HUES64 (cell line): Measurements from ENCODE around the gene EXOC7.
"Not testable (repeated sequence)": the region's sequence is repeated elsewhere in the genome, so short reads cannot be mapped to it uniquely, and the experiment has no call there.

Source experiments
- H3K27ac ChIP-seq: 2 replicates; pipeline ENCODE4 v1.7.0; 2013; ENCODE audit warnings: low read depth, low read length, inconsistent platforms
- H3K27me3 ChIP-seq: 2 replicates; pipeline ENCODE4 v1.6.1; 2013; ENCODE audit warnings: mild to moderate bottlenecking, low read length; ENCODE audit not compliant: insufficient read depth
- H3K36me3 ChIP-seq: 2 replicates; pipeline ENCODE4 v1.6.1; 2013; ENCODE audit warnings: mild to moderate bottlenecking, low read length; ENCODE audit not compliant: insufficient read depth
- H3K4me1 ChIP-seq: 2 replicates; pipeline ENCODE4 v1.6.1; 2013; ENCODE audit warnings: mild to moderate bottlenecking, low read length, moderate library complexity; ENCODE audit not compliant: insufficient read depth
- H3K4me3 ChIP-seq: 2 replicates; pipeline ENCODE4 v1.5.1; 2013; ENCODE audit warnings: mild to moderate bottlenecking, low read length, moderate library complexity
- H3K9ac ChIP-seq: 2 replicates; pipeline ENCODE4 v1.6.1; 2013; ENCODE audit warnings: mild to moderate bottlenecking, low read depth, low read length
- H3K9me3 ChIP-seq: 2 replicates; pipeline ENCODE4 v1.6.1; 2013; ENCODE audit warnings: low read depth, low read length; ENCODE audit not compliant: insufficient read depth
- WGBS: fragments of 150-250, 120-280 bp; methylation state at CpG from one replicate; pipeline ENCODE4 v1.1.7; 2013; ENCODE audit warnings: missing lambda C conversion rate; 5-methylcytosine and 5-hydroxymethylcytosine counted together

The EXOC7 gene

DNA sequence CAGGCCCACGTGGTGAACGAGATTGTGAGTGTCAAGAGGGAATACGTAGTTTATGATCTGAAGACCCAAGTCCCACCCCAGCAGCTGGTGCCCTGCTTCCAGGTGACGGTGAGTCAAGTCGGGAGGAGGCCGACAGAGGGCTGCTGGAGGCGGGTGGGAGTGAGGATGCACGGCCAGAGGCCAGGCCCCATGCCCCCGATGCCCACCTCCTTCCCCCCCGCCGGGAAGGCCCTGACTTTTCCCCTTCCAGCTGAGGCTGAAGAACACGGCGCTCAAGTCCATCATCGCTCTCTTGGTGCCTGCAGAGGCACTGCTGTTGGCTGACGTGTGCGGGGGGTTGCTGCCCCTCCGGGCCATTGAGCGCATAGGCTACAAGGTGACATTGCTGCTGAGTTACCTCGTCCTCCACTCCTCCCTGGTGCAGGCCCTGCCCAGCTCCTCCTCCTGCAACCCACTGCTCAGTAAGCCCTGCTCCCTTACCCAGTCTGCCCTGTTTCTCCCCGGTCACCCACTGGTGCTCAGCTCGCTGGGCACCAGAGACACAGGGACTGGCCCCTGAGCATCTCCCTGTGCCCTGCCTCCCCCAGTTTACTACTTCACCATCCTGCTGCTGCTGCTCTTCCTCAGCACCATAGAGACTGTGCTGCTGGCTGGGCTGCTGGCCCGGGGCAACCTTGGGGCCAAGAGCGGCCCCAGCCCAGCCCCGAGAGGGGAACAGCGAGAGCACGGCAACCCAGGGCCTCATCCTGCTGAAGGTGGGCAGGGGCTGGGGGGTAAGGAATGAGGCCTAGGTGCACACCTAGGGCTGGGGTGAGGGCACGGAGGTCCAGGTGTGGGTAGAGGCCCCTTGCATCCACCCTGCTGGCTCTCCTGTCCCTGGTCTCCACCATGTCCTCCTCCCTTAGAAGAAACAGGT lies 22.0 kb downstream of the EXOC7 start:
- 86% methylated on average over 27 of the region's 27 CpGs for WGBS
- Histone ChIP-seq H3K9ac (no peak overlapping the region), H3K27ac (no peak overlapping the region), H3K4me3 (no peak overlapping the region), H3K27me3 (peaks cover 33% of the 10 kb centered on the region), H3K36me3 (peaks cover 41% of the 10 kb centered on the region), H3K4me1 (peaks cover 14% of the 10 kb centered on the region), H3K9me3 (no peaks in the 10 kb centered on the region)

DNA sequence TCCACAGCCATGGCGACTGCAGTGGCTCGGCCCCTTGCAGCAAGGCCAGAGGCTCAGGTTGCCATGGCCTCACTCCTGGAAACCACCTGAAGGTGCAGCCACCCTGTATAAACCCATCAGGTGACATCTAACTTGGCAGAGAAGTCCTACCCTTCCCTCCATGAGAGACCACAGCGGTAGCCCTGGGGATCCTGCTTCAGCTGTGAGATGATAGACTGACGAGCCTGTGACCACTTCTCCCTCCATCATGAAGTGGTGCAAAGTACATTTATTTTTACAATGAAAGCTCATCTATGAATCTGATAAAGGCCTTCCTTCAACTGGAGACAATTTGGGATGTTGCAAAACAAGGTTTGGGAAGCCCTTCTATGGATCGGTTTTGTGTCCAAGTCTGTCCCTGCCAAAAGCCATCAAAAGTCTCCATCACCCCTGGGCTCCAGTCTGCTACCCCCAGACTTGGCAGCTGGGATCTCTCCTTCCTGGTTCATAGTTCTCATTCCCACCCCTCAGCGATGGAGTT lies 22.8 kb downstream of the EXOC7 start:
- Histone ChIP-seq H3K4me1 (peaks cover 14% of the 10 kb centered on the region), H3K27ac (no peak overlapping the region), H3K4me3 (no peak overlapping the region), H3K9ac (0 out of 2 replicates have a peak overlapping the region, but pooled peaks have one; percentile 48), H3K9me3 (no peaks in the 10 kb centered on the region), H3K36me3 (peaks cover 37% of the 10 kb centered on the region), H3K27me3 (peaks cover 40% of the 10 kb centered on the region)
- WGBS: 60% methylated on average over 6 of the region's 6 CpGs

DNA sequence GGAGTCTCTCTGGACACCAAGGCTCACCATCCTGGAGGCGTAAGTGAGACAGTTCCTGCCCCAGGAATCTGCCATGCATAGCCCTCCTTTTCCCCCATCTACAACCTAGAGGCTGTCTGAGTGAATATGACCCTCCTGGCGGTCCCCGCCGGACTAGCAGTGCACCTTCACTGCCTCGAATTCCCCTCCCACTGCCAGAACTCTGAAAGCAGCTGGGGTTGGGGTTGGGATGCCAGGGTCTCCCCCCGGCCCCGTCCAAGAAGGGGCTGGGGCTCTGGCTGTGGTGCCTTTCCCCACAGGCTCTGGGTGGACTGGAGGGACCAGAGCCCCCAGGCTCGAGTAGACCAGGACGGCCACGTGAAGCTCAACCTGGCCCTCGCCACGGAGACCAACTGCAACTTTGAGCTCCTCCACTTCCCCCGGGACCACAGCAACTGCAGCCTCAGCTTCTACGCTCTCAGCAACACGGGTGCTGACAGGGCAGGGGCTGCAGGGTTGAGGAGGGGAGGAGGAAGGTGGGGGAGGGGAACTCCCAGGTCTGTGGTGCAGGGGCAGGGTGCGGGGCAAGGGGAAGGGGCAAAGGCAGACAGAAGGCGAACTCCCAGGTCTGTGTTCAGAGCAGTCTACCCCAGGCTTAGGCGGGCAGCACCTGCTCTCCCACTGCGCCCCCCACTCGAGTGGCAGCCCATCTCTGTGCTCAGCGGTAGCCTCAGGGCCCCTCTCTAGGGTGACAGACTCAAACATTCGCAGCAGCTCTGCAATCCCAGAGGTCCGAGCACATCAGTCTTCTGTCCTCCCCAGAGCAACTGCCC lies 23.4 kb downstream of the EXOC7 start:
- WGBS: 9% methylated on average over 23 of the region's 23 CpGs
- H3K9ac ChIP-seq: peak overlapping the region; percentile 48
- H3K4me3 ChIP-seq: peak overlapping the region; percentile 44
- peaks cover 31% of the 10 kb centered on the region for H3K36me3 ChIP-seq
- H3K27ac ChIP-seq: no peak overlapping the region
- H3K4me1 ChIP-seq: peaks cover 14% of the 10 kb centered on the region
- no peaks in the 10 kb centered on the region for H3K9me3 ChIP-seq
- H3K27me3 ChIP-seq: peaks cover 47% of the 10 kb centered on the region

DNA sequence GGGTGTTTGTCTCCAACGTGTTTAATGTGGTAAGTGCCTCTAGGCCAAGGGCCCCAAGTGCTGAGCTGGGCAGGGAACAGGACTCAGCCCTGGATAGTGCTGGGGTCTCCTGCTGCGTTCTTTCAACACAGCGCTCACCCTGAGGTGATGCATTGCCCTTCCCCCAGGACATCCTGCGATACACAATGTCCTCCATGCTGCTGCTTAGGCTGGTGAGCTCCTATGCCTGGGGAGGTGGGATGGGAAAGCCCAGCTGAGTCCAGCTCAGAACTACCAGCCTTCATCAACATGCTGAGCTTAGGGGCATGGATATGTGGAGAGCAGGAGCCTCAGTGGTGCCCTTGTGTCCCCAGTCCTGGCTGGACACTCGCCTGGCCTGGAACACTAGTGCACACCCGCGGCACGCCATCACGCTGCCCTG lies 24.0 kb downstream of the EXOC7 start:
- H3K9me3 ChIP-seq: no peaks in the 10 kb centered on the region
- H3K4me3 ChIP-seq: peak overlapping the region; percentile 44; the same call in 1 of the 2 replicates
- 53% methylated on average over 9 of the region's 9 CpGs for WGBS
- peaks cover 53% of the 10 kb centered on the region for H3K27me3 ChIP-seq
- H3K4me1 ChIP-seq: peaks cover 14% of the 10 kb centered on the region
- H3K27ac ChIP-seq: no peak overlapping the region
- H3K9ac ChIP-seq: no peak overlapping the region; the same call in 1 of the 2 replicates
- peaks cover 24% of the 10 kb centered on the region for H3K36me3 ChIP-seq

DNA sequence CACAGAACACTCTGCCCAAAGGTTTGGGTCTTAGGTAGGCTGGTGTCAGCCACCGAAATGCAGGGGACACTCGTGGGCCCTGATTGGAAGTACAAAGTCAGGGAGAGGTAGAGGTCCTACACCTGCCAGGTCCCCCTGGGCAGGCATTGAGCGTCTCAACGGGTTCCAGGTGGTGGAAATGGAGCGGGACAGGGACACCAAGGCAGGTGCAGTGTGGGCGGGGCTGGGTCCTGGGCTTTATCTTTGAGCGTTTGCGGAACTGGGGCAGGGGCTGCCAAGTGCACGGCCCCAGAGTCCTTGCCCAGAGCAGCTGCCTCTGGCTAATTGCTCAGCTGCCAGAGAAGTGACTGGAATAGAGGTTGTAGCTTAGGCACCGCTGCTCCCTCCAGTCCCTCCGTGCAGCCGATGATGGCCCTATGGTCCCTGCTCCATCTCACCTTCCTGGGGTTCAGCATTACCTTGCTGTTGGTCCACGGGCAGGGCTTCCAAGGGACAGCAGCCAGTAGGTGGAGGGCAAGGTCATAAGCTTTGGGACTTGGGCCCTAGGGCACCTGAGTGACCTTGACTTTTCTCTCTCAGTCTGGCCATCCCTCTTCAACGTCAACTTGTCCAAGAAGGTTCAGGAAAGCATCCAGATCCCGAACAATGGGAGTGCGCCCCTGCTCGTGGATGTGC lies 24.6 kb downstream of the EXOC7 start, which contains the start of gene ZACN:
ZACN (plus strand) TSS at position 323 of the 675 bp plus-strand sequence; CDS start at position 406, 83 bp downstream.
- Histone ChIP-seq H3K36me3 (peaks cover 19% of the 10 kb centered on the region), H3K27me3 (peaks cover 59% of the 10 kb centered on the region), H3K9me3 (no peaks in the 10 kb centered on the region), H3K4me1 (peaks cover 14% of the 10 kb centered on the region), H3K4me3 (peak within 1 kb of the TSS; percentile 44), H3K9ac (peak within 1 kb of the TSS; percentile 48), H3K27ac (no peak within 1 kb of the TSS)
- 80% methylated on average over 17 of the region's 17 CpGs for WGBS

DNA sequence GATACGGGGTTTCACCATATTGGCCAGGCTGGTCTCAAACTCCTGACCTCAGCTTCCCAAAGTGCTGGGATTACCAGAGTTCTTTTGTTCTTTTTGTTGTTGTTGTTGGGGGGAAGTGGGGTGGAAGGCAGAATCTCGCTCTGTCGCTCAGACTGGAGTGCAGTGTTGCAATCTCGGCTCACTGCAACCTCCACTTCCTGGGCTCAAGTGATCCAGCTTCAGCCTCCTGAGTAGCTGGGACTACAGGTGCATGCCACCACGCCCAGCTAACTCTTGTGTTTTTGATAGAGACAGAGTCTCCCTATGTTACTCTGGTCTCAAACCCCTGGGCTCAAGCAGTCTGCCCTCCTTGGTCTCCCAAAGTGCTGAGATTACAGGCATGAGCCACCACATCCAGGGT lies 25.2 kb downstream of the EXOC7 start:
- peaks cover 65% of the 10 kb centered on the region for H3K27me3 ChIP-seq
- 85% methylated on average over 5 of the region's 5 CpGs for WGBS

DNA sequence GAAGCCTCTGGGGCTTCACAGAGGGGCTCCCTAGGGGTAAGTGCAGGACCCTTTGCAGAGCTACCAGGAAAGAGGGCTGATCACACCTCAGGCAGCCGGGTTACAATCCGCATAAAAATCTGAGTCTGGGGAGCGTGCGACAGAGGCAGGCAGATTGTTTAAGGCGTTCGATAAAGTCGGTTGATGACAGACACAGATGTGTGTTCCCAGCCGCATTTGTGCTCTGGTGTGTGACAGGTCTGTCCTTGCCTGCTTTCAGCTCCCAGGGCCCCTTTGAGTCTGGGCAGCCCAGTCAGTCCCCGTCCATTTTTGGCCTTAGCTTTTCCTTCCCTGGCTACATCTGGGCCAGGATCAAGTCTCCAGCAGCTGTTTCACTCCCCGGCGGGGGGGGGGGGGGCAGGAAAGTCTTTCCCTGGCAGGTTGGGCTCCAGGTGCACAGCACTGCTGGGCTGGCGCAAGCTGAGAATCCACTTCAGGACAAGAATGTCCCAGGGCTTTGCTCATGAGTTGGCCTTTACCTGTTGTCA lies 25.9 kb downstream of the EXOC7 start:
- Histone ChIP-seq H3K4me1 (peaks cover 14% of the 10 kb centered on the region), H3K27ac (no peak overlapping the region), H3K36me3 (peaks cover 6% of the 10 kb centered on the region), H3K9me3 (no peaks in the 10 kb centered on the region), H3K27me3 (peaks cover 68% of the 10 kb centered on the region), H3K4me3 (no peak overlapping the region), H3K9ac (no peak overlapping the region)
- WGBS: 54% methylated on average over 10 of the region's 12 CpGs

More for the DNA sequence above, 25.2 kb downstream of the EXOC7 start:
- H3K9ac ChIP-seq, H3K4me3 ChIP-seq, H3K9me3 ChIP-seq, H3K27ac ChIP-seq: not testable (repeated sequence)
- Histone ChIP-seq H3K4me1 (peaks cover 14% of the 10 kb centered on the region), H3K36me3 (peaks cover 13% of the 10 kb centered on the region)

DNA sequence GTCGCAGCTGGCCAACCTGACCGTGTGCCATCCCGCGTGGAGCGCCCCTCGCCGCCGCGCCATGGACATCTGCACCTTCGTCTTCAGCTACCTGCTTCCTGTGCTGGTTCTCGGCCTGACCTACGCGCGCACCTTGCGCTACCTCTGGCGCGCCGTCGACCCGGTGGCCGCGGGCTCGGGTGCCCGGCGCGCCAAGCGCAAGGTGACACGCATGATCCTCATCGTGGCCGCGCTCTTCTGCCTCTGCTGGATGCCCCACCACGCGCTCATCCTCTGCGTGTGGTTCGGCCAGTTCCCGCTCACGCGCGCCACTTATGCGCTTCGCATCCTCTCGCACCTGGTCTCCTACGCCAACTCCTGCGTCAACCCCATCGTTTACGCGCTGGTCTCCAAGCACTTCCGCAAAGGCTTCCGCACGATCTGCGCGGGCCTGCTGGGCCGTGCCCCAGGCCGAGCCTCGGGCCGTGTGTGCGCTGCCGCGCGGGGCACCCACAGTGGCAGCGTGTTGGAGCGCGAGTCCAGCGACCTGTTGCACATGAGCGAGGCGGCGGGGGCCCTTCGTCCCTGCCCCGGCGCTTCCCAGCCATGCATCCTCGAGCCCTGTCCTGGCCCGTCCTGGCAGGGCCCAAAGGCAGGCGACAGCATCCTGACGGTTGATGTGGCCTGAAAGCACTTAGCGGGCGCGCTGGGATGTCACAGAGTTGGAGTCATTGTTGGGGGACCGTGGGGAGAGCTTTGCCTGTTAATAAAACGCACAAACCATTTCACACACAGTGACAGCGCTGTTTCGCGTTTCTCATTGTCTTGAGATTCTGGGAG lies 26.6 kb downstream of the EXOC7 start:
- Histone ChIP-seq H3K4me3 (peak overlapping the region; percentile 39), H3K27ac (no peak overlapping the region), H3K4me1 (peaks cover 14% of the 10 kb centered on the region), H3K9ac (no peak overlapping the region), H3K9me3 (no peaks in the 10 kb centered on the region), H3K36me3 (no peaks in the 10 kb centered on the region), H3K27me3 (peaks cover 68% of the 10 kb centered on the region)
- WGBS: 11% methylated on average over 82 of the region's 82 CpGs

DNA sequence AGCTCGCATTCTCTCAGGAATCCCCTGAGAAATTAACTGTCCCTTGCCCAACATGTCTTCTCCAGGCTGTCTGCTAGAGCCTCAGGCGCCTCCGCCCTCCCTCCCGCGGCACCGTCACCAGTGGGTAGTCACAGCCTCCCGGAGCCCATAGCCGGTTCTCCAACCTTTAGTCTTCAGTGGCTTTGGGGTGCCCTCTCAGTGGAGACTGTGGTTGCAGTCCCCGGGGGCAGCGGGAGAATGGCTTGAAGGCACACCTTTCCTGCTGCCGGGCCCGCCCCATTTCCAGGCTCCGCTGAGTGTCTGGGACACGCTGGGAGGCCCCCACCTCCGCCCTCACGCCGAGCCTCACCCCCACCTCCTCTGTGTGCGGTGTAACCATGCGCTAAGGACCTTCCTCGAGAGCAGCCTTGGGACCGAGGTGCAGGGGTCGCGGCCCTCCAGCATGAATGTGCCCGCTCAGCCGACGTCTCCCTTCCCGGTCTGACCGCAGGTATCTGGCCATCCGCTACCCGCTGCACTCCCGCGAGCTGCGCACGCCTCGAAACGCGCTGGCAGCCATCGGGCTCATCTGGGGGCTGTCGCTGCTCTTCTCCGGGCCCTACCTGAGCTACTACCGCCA lies 27.3 kb downstream of the EXOC7 start:
- WGBS: 6% methylated on average over 41 of the region's 41 CpGs
- Histone ChIP-seq H3K4me1 (peaks cover 14% of the 10 kb centered on the region), H3K4me3 (peak overlapping the region; percentile 39), H3K36me3 (no peaks in the 10 kb centered on the region), H3K27ac (no peak overlapping the region), H3K27me3 (peaks cover 68% of the 10 kb centered on the region), H3K9ac (no peak overlapping the region), H3K9me3 (no peaks in the 10 kb centered on the region)
